Esophagus squamous epithelium (tissue), 4 donors: Measurements from ENCODE around the gene KRTAP13-2.

ENCODE experiments used
- POLR2A ChIP-seq, 4 donors: fragments of 450-650 bp; IDR thresholded peaks; one replicate each; pipeline ENCODE4 v1.6.1; 2017; ENCODE audit warnings: antibody characterized with exemption in 4 of 4, mild to moderate bottlenecking in 4 of 4, moderate library complexity in 3 of 4
- TF ChIP-seq, protein P1 (sequence below), 6 experiments: fragments of 450-650 bp in 4 of 6; fragments of 200-600 bp in 2 of 6; sonication (generic) in 2 of 6; IDR thresholded peaks; one replicate each; pipeline ENCODE4 v1.5.1; 2016 to 2019; ENCODE audit warnings: antibody characterized with exemption in 6 of 6, mild to moderate bottlenecking in 4 of 6, moderate library complexity in 4 of 6

DNA sequence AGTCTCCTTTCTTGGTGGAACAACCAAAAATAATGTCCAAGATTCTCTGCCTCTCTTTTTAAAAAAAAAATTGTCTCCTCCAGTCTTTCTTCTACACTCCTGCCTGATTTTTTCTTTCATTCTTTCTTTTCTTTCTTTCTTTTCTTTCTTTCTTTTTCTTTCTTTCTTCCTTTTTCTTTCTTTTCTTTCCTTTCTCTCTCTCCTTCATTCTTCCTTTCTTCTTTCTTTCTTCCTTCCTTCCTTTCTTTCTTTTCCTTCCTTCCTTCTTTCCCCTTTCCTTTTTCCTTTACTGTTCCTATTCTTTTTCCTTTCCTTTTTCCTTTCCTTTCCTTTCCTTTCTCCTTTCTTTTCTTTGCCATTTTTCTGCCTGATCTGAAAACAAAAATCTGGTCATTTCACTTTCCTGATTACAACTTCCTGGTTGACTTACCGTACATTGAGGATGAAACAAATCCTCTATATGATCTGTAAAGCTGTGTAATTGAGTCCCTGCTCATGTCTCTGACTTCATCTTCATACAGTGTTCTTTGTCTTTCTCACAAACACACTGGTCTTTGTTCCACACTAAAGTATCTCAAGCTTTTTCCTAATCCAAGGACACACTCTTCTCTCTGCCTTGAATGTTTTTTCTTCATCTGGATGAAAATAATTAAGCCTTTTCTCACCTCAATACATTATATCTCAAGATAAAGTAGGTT lies 17.6 kb downstream of the KRTAP13-2 start:
- TF ChIP-seq, protein P1, sequence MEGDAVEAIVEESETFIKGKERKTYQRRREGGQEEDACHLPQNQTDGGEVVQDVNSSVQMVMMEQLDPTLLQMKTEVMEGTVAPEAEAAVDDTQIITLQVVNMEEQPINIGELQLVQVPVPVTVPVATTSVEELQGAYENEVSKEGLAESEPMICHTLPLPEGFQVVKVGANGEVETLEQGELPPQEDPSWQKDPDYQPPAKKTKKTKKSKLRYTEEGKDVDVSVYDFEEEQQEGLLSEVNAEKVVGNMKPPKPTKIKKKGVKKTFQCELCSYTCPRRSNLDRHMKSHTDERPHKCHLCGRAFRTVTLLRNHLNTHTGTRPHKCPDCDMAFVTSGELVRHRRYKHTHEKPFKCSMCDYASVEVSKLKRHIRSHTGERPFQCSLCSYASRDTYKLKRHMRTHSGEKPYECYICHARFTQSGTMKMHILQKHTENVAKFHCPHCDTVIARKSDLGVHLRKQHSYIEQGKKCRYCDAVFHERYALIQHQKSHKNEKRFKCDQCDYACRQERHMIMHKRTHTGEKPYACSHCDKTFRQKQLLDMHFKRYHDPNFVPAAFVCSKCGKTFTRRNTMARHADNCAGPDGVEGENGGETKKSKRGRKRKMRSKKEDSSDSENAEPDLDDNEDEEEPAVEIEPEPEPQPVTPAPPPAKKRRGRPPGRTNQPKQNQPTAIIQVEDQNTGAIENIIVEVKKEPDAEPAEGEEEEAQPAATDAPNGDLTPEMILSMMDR (IDR thresholded peaks at IDR 0.05), result no peak
- TF ChIP-seq POLR2A (IDR thresholded peaks at IDR 0.05), result no peak
